ENCODE results near the gene LACTB.

Gene LACTB

GRCh38 chr15:63181648-63182047 is 60.0 kb downstream of the LACTB start:
- DNase-seq = no peak

GRCh38 chr15:63185206-63185605 is 63.5 kb downstream of the LACTB start:
- no peak for DNase-seq

GRCh38 chr15:63186065-63186464 is 64.4 kb downstream of the LACTB start:
- no peak for DNase-seq

GRCh38 chr15:63187589-63188226 is 66.0 kb downstream of the LACTB start:
- DNase-seq = no peak

GRCh38 chr15:63188247-63188925 is 66.7 kb downstream of the LACTB start:
- no peak for DNase-seq

- DNase-seq = peak; percentile 92
Measured at GRCh38 chr15:63188926-63189871, 67.5 kb downstream of the LACTB start, which contains the start of gene RAB8B. RAB8B (plus strand) TSS chr15:63189606; CDS start chr15:63189625, 19 bp downstream.

GRCh38 chr15:63189941-63190768 is 68.5 kb downstream of the LACTB start:
- no peak for DNase-seq

GRCh38 chr15:63190769-63191649 is 69.3 kb downstream of the LACTB start:
- no peak for DNase-seq

All from NCI-H446 treated with DMSO at 0.1 percent for 48 hours (cell line).